GM23248 (cell line): ENCODE measurements around the gene CPT1C.

Experiments used
- EZH2 ChIP-seq: fragments of 200-600 bp; sonication (generic); IDR thresholded peaks from 2 replicates; pipeline ENCODE4 v1.6.1; 2018; ENCODE audit warnings: antibody characterized with exemption, mild to moderate bottlenecking; ENCODE audit not compliant: insufficient read depth, poor library complexity, severe bottlenecking
- EZH2phosphoT487 ChIP-seq: fragments of 200-600 bp; sonication (generic); IDR thresholded peaks from 2 replicates; pipeline ENCODE4 v1.6.1; 2018; ENCODE audit warnings: antibody characterized with exemption, moderate library complexity, mild to moderate bottlenecking, low read depth; ENCODE audit not compliant: insufficient read depth

- no peak for TF ChIP-seq EZH2
- TF ChIP-seq EZH2phosphoT487: no peak
Measured at GRCh38 chr19:49685845-49686332, 5.0 kb upstream of the CPT1C start.
